HG03469 (cell line): ENCODE results near the gene RGS7.
"Not testable (repeated sequence)": the region's sequence is repeated elsewhere in the genome, so short reads cannot be mapped to it uniquely, and the experiment has no call there.

Source experiments
- ATAC-seq: cut with Tn5 transposase; IDR thresholded peaks from one replicate; pipeline ENCODE4 v1.9.1; 2021; ENCODE audit warnings: mild to moderate bottlenecking, moderate library complexity, moderate number of reproducible peaks; ENCODE audit not compliant: unreplicated experiment

RGS7 gene

GRCh38 chr1:240804475-240804874 lies 552.5 kb downstream of the RGS7 start:
- ATAC-seq: no peak

DNA sequence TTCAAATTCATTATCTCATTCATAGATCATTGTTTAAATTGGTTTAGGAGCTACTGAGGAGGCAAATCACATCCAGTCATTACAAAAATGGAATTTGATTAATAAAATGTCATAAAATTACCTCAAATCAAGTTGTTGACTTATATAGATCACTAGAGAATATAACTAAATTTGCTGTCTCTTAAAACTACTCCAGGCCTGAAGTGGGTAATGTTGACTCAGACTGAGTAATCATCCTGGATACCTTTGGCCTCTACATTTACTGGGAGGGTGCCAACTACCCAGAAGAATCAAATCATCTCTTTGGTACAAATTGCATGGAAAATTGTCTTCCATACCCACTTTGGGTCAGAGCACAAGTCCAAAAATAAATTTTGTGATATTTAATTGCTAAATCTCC lies 553.9 kb downstream of the RGS7 start:
- no peak for ATAC-seq

- no peak for ATAC-seq
Measured at GRCh38 chr1:240802271-240802670, 554.7 kb downstream of the RGS7 start.

GRCh38 chr1:240801442-240801841 lies 555.6 kb downstream of the RGS7 start:
- ATAC-seq: no peak

DNA sequence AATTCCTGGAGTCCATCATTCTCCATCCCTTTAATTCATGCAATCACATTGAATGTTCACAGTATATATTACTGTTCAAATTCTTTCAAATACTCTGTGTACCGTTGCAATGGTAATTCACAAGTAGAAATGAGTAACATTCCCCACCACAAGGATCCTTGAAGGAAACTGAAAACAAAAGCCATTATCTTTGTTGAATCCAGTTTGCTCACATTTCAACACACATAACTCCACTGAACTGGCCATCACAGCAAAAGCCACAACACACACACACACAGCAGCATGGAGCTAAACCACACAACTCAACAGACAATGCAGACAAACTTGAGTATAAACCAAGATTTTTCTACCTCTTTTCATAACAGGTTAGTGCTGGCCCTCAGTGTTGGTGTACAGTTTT lies 556.7 kb downstream of the RGS7 start:
- ATAC-seq: no peak

DNA sequence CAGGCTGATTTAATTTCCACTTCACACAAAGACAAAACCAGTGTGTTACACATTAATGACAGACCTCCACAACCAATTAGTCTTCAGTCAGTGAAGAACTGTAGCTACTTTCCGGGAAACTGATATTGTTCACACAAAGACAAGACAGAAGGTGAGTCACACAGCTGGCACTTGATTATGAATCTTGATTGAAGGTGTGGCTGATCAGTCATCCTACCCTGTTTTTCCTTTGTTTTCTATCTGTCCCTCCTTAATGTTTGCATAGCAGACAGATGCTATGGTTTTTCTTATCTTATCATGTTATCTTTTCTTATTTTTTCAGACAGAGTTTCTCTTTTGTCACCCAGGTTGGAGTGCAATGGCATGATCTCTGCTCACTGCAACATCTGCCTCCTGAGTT lies 560.0 kb downstream of the RGS7 start:
- no peak for ATAC-seq

- peak; percentile 91 for ATAC-seq
Measured at GRCh38 chr1:240794046-240794843, 562.8 kb downstream of the RGS7 start.

GRCh38 chr1:240792915-240793529 lies 564.0 kb downstream of the RGS7 start:
- ATAC-seq: no peak

DNA sequence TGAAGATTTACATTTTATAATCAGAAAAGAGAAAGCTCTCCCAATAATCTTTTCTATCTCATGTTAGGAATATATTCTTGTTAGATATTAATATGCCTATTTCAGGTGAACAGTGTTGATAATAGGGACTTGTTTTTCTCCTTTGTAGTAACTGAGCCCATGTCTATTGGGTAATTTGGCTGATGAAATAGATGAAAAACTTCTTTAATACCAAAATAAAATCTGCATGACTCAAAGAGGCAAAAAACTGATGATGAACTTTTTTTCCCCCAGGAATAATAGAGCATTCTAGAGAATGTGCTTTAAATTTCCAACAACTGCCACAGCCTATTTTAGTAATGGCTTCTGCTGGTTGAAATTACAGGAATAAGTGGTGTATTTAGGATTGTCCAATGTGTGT lies 566.1 kb downstream of the RGS7 start:
- ATAC-seq: no peak

- no peak for ATAC-seq
Measured at GRCh38 chr1:240786880-240787279, 570.1 kb downstream of the RGS7 start.

- no peak for ATAC-seq
Measured at GRCh38 chr1:240784776-240785175, 572.2 kb downstream of the RGS7 start.

GRCh38 chr1:240783728-240784137 lies 573.3 kb downstream of the RGS7 start:
- ATAC-seq: not testable (repeated sequence)

DNA sequence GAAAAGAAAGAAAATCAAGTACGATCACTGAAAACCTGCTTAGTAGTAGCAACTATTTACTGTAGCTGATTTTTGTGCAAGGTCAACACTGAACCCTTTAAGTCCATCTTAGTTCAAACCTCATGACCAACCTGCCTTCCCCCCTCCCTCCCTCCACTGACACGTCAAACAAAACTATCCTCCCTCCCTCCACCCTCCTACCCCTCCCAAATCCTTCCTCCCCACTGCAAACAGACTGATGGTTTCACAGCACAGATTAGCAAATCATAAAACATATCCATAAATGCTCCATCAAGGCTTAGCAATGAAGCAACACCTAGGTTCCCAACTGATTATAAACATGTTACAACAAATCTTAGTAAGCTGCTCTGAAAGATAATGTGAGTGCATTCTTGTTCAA lies 580.8 kb downstream of the RGS7 start:
- no peak for ATAC-seq

DNA sequence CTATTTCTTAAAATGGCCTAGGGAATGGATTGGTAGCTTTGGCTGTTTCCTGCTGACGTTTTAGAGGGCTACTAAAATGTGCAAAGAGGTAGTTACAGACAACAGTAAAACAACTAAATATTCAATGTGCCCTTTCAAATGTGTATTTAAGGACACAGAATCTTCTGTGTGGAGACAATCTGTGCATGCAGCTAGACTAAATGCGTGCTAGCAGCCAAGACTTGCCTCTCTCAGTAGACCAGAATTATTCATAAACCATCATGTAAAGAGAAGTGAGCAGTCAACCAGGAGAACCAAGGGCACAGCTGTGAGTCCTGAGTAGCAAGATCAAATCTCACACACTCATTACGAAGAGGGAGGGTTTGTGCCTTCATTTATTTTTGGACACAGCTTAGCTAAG lies 584.9 kb downstream of the RGS7 start:
- no peak for ATAC-seq

GRCh38 chr1:240771450-240771849 lies 585.6 kb downstream of the RGS7 start:
- ATAC-seq: no peak

DNA sequence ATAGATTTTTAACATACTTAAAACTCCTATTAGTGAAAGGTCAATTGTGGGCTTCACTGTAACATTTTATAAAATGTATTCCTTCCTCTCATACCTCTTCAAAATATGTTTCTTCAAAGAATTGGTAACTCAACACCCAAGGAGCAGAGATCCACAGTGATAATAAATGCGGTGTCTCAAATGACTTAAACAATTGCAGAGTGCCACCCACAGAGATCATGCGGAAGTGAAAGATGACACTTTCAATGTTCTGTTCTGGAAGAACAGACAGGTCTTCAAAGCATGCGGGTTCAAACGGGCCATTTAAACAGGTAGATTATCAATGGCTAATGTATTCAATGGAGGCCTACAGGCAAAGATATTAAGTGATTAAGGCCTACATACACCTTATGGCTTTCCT lies 588.0 kb downstream of the RGS7 start:
- no peak for ATAC-seq

GRCh38 chr1:240766831-240767230 lies 590.2 kb downstream of the RGS7 start:
- ATAC-seq: no peak

GRCh38 chr1:240765732-240766363 lies 591.2 kb downstream of the RGS7 start:
- ATAC-seq: no peak

DNA sequence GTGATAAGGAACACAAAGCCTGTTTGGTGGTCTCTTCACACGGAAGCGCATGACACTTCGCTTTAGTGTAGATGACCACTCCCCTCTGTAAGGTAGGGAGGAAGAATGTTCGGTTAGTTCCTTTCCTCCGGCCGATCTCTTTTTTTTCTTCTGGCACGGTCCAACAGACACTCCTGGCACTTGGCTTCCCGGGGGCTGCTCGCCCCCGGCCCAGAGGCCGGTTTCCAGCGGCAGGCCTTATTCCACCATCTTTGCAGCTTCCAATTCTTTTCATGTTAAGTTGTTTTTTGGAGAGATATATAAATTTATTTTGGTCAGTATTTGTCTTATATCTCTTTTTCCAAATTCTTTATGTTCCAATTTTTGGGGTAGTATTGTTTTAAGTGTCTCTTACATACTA lies 593.2 kb downstream of the RGS7 start:
- ATAC-seq: no peak

DNA sequence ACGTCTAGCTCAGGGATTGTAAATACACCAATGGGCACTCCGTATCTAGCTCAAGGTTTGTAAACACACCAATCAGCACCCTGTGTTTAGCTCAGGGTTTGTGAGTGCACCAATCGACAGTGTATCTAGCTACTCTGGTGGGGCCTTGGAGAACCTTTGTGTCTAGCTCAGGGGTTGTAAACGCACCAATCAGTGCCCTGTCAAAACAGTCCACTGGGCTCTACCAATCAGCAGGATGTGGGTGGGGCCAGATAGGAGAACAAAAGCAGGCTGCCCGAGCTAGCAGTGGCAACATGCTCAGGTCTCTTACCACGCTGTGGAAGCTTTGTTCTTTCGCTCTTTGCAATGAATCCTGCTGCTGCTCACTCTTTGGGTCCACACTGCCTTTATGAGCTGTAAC lies 593.9 kb downstream of the RGS7 start:
- not testable (repeated sequence) for ATAC-seq

- ATAC-seq: not testable (repeated sequence)
Measured at GRCh38 chr1:240762471-240762987, 594.5 kb downstream of the RGS7 start.

GRCh38 chr1:240758777-240759176 lies 598.2 kb downstream of the RGS7 start:
- ATAC-seq: not testable (repeated sequence)
